HL-60 (cell line): ENCODE measurements around the gene GRHL1.

Experiments used
- CTCF ChIP-seq: IDR thresholded peaks from one replicate; pipeline ENCODE4 v1.5.1; 2011; ENCODE audit warnings: low read length, control low read depth, inconsistent platforms; ENCODE audit not compliant: insufficient read depth
- REST ChIP-seq: IDR thresholded peaks from 2 replicates; pipeline ENCODE4 v1.6.1; 2012; ENCODE audit warnings: low read depth; ENCODE audit not compliant: insufficient replicate concordance

- TF ChIP-seq CTCF = no peak
- no peak for TF ChIP-seq REST
Measured at GRCh38 chr2:9944330-9944758, 7.1 kb upstream of the GRHL1 start.
